Mucosa of descending colon (tissue), 3 donors: ENCODE data around the gene HORMAD2. TPM values are rescaled to one million over a fixed set of nuclear protein-coding genes. Genes with fewer than 3 reads are reported as not detected.

Experiments used
- ATAC-seq: fragments of 200-7000 bp; cut with Tn5 transposase; one replicate; pipeline ENCODE4 v1.9.1; 2020; ENCODE audit warnings: mild to moderate bottlenecking, moderate library complexity
- DNase-seq, 3 donors: peaks; one replicate each; pipeline ENCODE4 v3.0.0-alpha.2; 2020
- H3K36me3 ChIP-seq: fragments of 200-600 bp; one replicate; pipeline ENCODE4 v1.8.0; 2021; ENCODE audit warnings: low read depth, mild to moderate bottlenecking
- H3K4me1 ChIP-seq: fragments of 200-600 bp; one replicate; pipeline ENCODE4 v1.8.0; 2021; ENCODE audit warnings: low read depth, mild to moderate bottlenecking
- H3K4me3 ChIP-seq: fragments of 200-600 bp; one replicate; pipeline ENCODE4 v1.8.0; 2021; ENCODE audit warnings: mild to moderate bottlenecking
- H3K9me3 ChIP-seq: fragments of 200-600 bp; one replicate; pipeline ENCODE4 v1.8.0; 2021; ENCODE audit warnings: mild to moderate bottlenecking
- intact Hi-C, 2 donors: fragments of 100-400 bp; cut with DNase I in 1 of 2; cut with micrococcal nuclease in 1 of 2; formaldehyde crosslinking; loops; one replicate each; pipeline versions ENCODE4 v1.11.0 to v1.11.1; 2022; cut with DNase I, micrococcal nuclease
- total RNA-seq, 3 donors: library from RNA; stranded (reverse); fragmentation: NEBNext Ultra II Directional in 2 of 3; extraction: Animal tissue kit (Norgen Biotek cat#: 25700) in 2 of 3; gene quantifications; one replicate each; pipeline versions ENCODE4 v1.2.1 to v1.2.4, GENCODE V29; 2021 to 2023
- TF ChIP-seq, protein P1 (sequence below): fragments of 200-600 bp; IDR thresholded peaks from one replicate; pipeline ENCODE4 v1.8.0; 2022; ENCODE audit warnings: antibody characterized with exemption, mild to moderate bottlenecking
- donor health status: DM: no; HTN: no; CAD: no; lungs with moderate emphysema.
- donor health status: DM: no; HTN: no; CAD: no.
- donor health status: DM: no; HTN: yes; CAD: no.

The HORMAD2 gene
- total RNA-seq, 3 donors from 2014 or later: not detected

DNA sequence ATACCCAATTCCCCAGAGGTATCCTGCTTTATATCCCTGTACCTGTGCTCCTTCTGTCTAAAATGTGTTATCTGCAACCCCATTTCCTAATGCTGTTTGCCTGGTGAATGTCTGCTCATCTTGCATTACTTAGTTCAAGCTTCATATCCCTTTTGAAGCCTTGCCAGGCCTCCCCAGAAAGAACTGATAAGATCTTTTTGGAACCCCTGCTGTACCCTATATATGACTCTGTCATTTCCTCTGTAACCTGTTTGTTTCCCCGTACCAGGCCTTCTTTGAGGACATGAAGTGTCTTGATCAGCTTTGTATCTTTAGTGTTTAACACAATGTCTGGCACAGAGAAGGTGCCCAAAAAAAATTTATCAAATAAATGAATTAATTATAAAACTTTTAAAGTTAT, 88.7 kb downstream of the HORMAD2 start:
- no peaks in the 10 kb centered on the region for H3K36me3 ChIP-seq
- ATAC-seq (no peak), DNase-seq (no peak)
- intact Hi-C loops: no loop called here
- no peaks in the 10 kb centered on the region for H3K4me1 ChIP-seq
- TF ChIP-seq, protein P1, sequence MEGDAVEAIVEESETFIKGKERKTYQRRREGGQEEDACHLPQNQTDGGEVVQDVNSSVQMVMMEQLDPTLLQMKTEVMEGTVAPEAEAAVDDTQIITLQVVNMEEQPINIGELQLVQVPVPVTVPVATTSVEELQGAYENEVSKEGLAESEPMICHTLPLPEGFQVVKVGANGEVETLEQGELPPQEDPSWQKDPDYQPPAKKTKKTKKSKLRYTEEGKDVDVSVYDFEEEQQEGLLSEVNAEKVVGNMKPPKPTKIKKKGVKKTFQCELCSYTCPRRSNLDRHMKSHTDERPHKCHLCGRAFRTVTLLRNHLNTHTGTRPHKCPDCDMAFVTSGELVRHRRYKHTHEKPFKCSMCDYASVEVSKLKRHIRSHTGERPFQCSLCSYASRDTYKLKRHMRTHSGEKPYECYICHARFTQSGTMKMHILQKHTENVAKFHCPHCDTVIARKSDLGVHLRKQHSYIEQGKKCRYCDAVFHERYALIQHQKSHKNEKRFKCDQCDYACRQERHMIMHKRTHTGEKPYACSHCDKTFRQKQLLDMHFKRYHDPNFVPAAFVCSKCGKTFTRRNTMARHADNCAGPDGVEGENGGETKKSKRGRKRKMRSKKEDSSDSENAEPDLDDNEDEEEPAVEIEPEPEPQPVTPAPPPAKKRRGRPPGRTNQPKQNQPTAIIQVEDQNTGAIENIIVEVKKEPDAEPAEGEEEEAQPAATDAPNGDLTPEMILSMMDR: no peak
- no peaks in the 10 kb centered on the region for H3K9me3 ChIP-seq
- H3K4me3 ChIP-seq: no peak overlapping the region

DNA sequence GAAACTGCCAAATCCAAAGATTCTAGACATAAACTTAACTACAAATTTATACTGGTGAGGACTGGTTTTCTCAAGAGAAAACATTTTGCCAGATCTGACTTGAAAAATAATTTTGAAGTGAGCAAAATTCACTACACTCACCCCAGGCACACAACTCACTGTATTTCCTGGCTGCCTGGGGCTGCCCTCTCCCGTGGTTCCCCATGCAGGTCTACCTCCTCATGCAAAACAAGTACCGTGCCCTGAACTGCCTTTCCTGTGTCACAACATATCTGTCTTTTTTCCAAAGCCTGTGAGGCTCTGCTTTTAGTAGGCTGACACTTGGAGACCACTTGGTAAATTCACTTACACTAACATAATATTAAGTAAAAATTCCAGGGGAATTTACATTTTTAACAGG, 89.9 kb downstream of the HORMAD2 start:
- H3K4me1 ChIP-seq: no peaks in the 10 kb centered on the region
- intact Hi-C loops: no loop called here
- ATAC-seq (no peak), DNase-seq (no peak)
- no peaks in the 10 kb centered on the region for H3K9me3 ChIP-seq
- TF ChIP-seq, protein P1: no peak
- no peak overlapping the region for H3K4me3 ChIP-seq
- no peaks in the 10 kb centered on the region for H3K36me3 ChIP-seq

DNA sequence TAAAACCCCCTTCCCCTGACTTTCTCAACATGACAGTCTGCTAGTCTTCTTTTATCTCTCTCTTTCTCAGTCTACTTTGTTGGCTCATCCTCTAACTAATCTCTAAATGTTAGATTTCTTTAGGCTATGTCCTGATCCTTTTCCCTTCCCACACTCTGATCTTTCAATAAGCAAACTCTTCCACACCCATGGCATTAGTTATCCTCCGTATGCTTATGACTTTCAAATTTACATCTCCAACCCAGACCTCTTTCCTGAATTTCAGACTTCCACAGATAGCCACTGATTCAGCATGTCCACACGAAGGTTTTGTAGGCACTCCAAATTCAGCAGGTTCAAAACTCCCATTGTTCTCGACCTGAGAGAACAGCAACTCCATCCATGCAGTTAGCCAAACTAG, 90.7 kb downstream of the HORMAD2 start:
- DNase-seq (no peak), ATAC-seq (no peak)
- intact Hi-C loops: no loop called here
- TF ChIP-seq, protein P1: no peak
- Histone ChIP-seq H3K9me3 (no peaks in the 10 kb centered on the region), H3K4me3 (no peak overlapping the region), H3K36me3 (no peaks in the 10 kb centered on the region), H3K4me1 (no peaks in the 10 kb centered on the region)

DNA sequence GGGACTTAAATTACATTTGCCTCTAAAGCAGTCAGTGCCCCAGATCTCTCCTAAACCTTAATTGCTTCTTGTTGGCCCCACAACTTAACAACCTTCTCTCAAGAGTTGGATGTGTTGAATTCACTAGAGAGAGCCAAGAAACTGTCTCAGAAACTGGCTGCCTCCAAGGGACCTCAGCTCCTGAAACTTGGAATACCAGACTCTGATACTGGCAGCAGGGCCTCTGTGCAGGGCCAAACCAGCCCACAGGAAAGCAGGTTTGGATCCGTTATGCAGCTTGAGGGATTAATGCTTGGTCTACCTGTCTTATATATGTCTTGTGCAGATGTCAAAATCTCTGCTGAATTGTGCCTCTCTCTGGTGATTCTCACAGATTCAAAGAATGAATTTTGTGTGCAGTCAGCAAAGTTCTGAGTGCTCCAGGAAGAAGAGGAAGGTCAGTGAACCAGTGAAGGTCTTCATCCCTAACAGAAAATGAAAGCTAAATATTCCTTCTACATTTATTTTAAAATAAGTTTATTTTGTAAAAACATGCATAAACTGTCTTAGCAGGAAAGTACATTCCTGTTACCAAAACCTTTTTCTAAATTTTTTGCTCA, 95.5 kb downstream of the HORMAD2 start:
- no peaks in the 10 kb centered on the region for H3K4me1 ChIP-seq
- no peak for DNase-seq
- TF ChIP-seq, protein P1: no peak
- ATAC-seq: no peak
- H3K36me3 ChIP-seq: no peaks in the 10 kb centered on the region
- no peaks in the 10 kb centered on the region for H3K9me3 ChIP-seq
- intact Hi-C loops: no loop called here
- no peak overlapping the region for H3K4me3 ChIP-seq

DNA sequence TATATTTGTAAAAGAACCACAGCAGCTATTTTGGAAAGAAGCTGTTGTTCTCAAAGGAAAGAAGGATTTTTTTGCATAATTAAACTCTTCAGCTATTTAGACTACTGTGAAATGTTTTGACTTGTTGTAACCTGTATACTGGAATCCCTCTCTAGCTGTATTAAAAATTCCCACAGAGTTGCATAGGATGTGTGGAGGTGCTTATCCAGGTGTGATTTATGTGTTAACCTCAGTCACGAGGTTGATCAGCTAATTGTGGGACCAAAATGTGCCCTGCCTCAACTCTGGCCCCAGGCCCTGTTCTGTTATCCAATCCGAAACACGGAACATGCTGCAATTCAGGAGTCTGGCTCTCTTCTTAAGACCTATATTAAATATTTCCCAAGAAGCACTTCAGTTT, 96.2 kb downstream of the HORMAD2 start:
- intact Hi-C loops: no loop called here
- H3K36me3 ChIP-seq: no peaks in the 10 kb centered on the region
- TF ChIP-seq, protein P1: no peak
- H3K4me3 ChIP-seq: no peak overlapping the region
- DNase-seq (no peak), ATAC-seq (no peak)
- no peaks in the 10 kb centered on the region for H3K4me1 ChIP-seq
- no peaks in the 10 kb centered on the region for H3K9me3 ChIP-seq
